SH-SY5Y (cell line): Measurements from ENCODE around the gene NINL.

ENCODE experiments used
- GATA2 ChIP-seq: IDR thresholded peaks from 2 replicates; pipeline ENCODE4 v1.6.1; 2011; ENCODE audit warnings: mild to moderate bottlenecking, low read depth, low read length
- GATA3 ChIP-seq: IDR thresholded peaks from 2 replicates; pipeline ENCODE4 v1.6.1; 2011; ENCODE audit warnings: low read depth, mild to moderate bottlenecking, low read length, moderate library complexity

DNA sequence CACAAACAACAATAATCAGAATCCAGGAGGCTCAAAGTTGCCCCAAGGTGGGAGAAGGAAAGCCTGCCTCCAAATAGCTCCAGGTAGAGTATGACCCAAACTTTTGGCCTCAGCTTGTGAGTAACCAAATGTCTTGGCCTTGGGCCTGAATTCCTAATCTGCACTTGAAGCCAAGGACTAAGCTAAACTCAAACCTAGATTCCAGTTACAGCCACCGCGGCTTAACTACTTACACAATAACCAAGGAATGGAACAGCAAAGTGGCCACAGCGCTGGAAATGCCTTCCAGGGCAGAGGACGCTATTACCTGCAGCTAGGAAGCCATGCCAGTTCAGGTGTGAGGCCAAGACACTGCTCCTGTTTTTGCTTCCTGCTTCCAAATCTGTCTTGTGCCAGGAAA is 4.6 kb downstream of the NINL start:
- no peak for TF ChIP-seq GATA2
- TF ChIP-seq GATA3 = no peak
